22Rv1 (cell line): ENCODE data around the gene ASAP2.

Experiments
- H3K27ac ChIP-seq: fragments of 450-650 bp; 2 replicates; pipeline ENCODE4 v1.5.1; 2017
- CTCF ChIP-seq: fragments of 450-650 bp; IDR thresholded peaks from 2 replicates; pipeline ENCODE4 v1.5.1; 2017; ENCODE audit warnings: mild to moderate bottlenecking
- ZFX ChIP-seq: fragments of 450-650 bp; IDR thresholded peaks from 2 replicates; pipeline ENCODE4 v1.6.1; 2017; ENCODE audit warnings: antibody characterized with exemption, borderline replicate concordance

ASAP2 gene

GRCh38 chr2:9420495-9420894 lies 213.9 kb downstream of the ASAP2 start:
- H3K27ac ChIP-seq, result no peak overlapping the region
- TF ChIP-seq ZFX, result no peak
- TF ChIP-seq CTCF, result no peak

GRCh38 chr2:9422321-9423099 lies 215.9 kb downstream of the ASAP2 start:
- TF ChIP-seq ZFX (no peak), CTCF (no peak)
- peak overlapping the region; percentile 75 for H3K27ac ChIP-seq

- TF ChIP-seq ZFX (no peak), CTCF (no peak)
- H3K27ac ChIP-seq, result peak within 1 kb of the TSS; percentile 75
These were observed 216.7 kb downstream of the ASAP2 start, which contains the start of the genes CPSF3 and ITGB1BP1 for GRCh38 chr2:9423100-9423921. CPSF3 (plus strand) TSS chr2:9423654; CDS start chr2:9423774, 120 bp downstream. ITGB1BP1 (minus strand) TSS chr2:9423528; CDS start chr2:9418697, 4,831 bp downstream.

- no peak for TF ChIP-seq ZFX
- no peak for TF ChIP-seq CTCF
- peak overlapping the region; percentile 75 for H3K27ac ChIP-seq
These were observed 217.3 kb downstream of the ASAP2 start for GRCh38 chr2:9423922-9424272.

GRCh38 chr2:9424447-9425164 lies 218.0 kb downstream of the ASAP2 start:
- TF ChIP-seq CTCF, result no peak
- TF ChIP-seq ZFX, result no peak
- no peak overlapping the region for H3K27ac ChIP-seq

GRCh38 chr2:9428965-9429577 lies 222.5 kb downstream of the ASAP2 start:
- H3K27ac ChIP-seq, result no peak overlapping the region
- no peak for TF ChIP-seq ZFX
- no peak for TF ChIP-seq CTCF
